CD4-positive, alpha-beta T cell treated with Interleukin-6 at 100 ng/mL for 8 hours (primary cell): ENCODE results near the gene CLPSL2.
"Not testable (repeated sequence)": the region's sequence is repeated elsewhere in the genome, so short reads cannot be mapped to it uniquely, and the experiment has no call there.

Source experiments
- DNase-seq: peaks from one replicate; pipeline ENCODE4 v3.0.0-alpha.2; 2020; ENCODE audit warnings: mixed read lengths, low spot score

The CLPSL2 gene

GRCh38 chr6:35776364-35777215 is at the start of gene CLPSL2:
Gene CLPSL2 (plus strand): TSS chr6:35776598. CDS start chr6:35776619, 21 bp downstream.
- DNase-seq: no peak

GRCh38 chr6:35727231-35727934 is 49.0 kb upstream of the CLPSL2 start:
- DNase-seq: no peak

GRCh38 chr6:35727935-35728682 is 48.3 kb upstream of the CLPSL2 start:
- DNase-seq: peak; percentile 94

GRCh38 chr6:35728683-35729678 is 47.4 kb upstream of the CLPSL2 start:
- DNase-seq: peak; percentile 44

GRCh38 chr6:35729722-35730121 is 46.7 kb upstream of the CLPSL2 start:
- DNase-seq: no peak

GRCh38 chr6:35730745-35731413 is 45.5 kb upstream of the CLPSL2 start:
- no peak for DNase-seq

- DNase-seq: peak; percentile 90
Observed at GRCh38 chr6:35731414-35731735, 45.0 kb upstream of the CLPSL2 start.

GRCh38 chr6:35731736-35732532 is 44.5 kb upstream of the CLPSL2 start:
- DNase-seq: peak; percentile 94

- no peak for DNase-seq
Observed at GRCh38 chr6:35733633-35734032, 42.8 kb upstream of the CLPSL2 start.

GRCh38 chr6:35734319-35734718 is 42.1 kb upstream of the CLPSL2 start:
- DNase-seq: not testable (repeated sequence)

GRCh38 chr6:35735452-35735851 is 40.9 kb upstream of the CLPSL2 start:
- no peak for DNase-seq

- DNase-seq: peak; percentile 87
Observed at GRCh38 chr6:35736253-35736894, 40.0 kb upstream of the CLPSL2 start.

GRCh38 chr6:35736982-35737412 is 39.4 kb upstream of the CLPSL2 start, which contains the start of gene ARMC12:
Gene ARMC12 (plus strand): TSS chr6:35737032. CDS start chr6:35737109, 77 bp downstream.
- no peak for DNase-seq

- peak; percentile 71 for DNase-seq
Observed at GRCh38 chr6:35737413-35738211, 38.8 kb upstream of the CLPSL2 start.

GRCh38 chr6:35739645-35740524 is 36.5 kb upstream of the CLPSL2 start:
- no peak for DNase-seq

- DNase-seq: no peak
Observed at GRCh38 chr6:35742842-35743241, 33.6 kb upstream of the CLPSL2 start.

GRCh38 chr6:35745509-35745908 is 30.9 kb upstream of the CLPSL2 start:
- no peak for DNase-seq
